NCI-H146 treated with DMSO at 0.1 percent for 48 hours (cell line): ENCODE results near the gene PRMT3.
"Not testable (repeated sequence)": the region's sequence is repeated elsewhere in the genome, so short reads cannot be mapped to it uniquely, and the experiment has no call there.

Source experiments
- DNase-seq: peaks from one replicate; lab custom pipeline; 2025; ENCODE audit not compliant: unreplicated experiment; lab: John Stamatoyannopoulos, UW

The PRMT3 gene

GRCh38 chr11:20453657-20454316 is 66.3 kb downstream of the PRMT3 start:
- DNase-seq = no peak

DNA sequence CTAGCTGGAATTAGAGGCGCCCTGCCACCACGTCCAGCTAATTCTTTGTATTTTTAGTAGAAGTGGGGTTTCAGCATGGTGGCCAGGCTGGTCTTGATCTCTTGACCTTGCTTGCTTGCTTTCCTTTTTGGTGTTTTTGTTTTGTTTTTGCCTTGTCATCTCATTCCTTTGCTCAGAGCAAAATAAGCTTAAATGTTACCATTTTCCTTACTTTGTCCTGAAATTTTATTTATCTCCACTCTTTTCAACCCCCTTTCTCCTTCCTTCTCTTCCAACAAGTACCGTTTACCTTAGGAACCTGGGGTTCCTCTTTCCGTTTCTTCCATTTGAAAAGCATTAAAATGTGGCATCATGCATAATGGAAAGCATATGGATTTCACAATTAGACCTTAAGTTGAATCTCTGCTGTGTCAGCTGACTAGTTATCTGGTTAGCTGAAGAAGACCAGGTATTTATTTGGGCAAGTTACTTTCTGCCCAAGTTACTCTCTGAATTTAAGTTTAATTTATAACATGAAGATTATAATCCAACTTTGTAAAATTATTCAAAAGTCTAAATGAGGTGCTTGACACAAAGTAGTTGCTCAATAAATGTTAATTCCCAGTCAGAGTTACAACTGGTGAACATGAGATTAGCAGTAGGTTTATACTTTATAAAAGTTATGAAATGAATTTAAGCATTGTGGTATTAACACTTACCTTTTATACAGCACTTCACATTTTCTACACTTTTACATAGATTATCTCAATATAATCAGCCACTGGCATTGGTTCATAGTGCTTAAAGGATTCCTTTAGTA is 69.7 kb downstream of the PRMT3 start:
- no peak for DNase-seq

- no peak for DNase-seq
Measured at GRCh38 chr11:20457934-20458680, 70.6 kb downstream of the PRMT3 start.

DNA sequence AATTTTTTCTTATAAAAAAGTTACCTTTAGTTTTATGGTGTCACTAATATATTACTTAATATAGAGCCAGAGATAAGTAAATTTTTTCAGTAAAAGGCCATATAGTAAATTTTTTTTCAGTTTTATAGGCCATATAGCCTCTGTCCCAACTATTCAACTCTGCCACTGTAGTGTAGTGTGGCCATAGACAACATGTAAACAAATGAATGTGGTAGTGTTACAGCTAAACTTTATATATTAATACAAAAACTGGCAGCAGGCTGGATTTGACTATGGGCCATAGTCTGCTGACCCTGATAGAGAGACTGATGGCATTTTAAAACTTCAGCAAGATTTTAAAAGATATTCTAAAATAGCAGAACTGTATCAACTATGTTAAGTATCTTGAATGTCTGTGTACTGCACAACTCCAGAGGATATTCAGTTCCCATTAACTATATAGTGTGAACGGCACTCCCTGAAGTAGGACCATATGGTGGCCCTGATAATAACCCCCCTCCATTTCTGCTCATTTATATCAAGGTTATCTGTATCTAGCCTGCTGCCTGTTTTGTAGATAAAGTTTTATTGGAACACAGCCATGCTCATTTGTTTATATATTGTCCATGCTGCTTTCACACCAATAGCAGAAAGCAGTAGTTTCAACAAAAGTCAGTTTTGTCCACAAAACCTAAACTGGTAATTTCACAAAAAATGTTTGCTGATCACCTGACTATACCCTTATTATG is 71.6 kb downstream of the PRMT3 start:
- no peak for DNase-seq

GRCh38 chr11:20459865-20460264 is 72.3 kb downstream of the PRMT3 start:
- DNase-seq = no peak

DNA sequence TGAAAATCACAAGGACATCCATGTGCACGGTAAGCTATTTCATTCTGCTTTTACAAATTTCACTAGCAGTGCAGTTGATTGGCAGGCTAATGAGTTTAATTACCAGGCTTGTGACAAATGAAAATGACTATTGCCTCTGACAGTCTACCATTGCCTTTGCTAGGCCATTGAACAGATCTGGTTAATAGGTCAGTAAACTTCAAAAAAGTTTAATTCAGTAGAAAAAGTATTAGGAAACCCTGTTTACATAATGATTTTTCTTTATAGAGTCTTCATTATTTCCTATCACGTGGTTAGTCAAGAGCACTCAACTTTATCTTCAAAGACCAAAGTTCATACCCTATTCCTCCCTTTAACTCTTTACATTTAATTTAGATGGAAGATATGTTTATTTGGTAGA is 77.0 kb downstream of the PRMT3 start:
- DNase-seq = no peak

- DNase-seq = no peak
Measured at GRCh38 chr11:20467487-20468185, 80.1 kb downstream of the PRMT3 start.

GRCh38 chr11:20470348-20470747 is 82.8 kb downstream of the PRMT3 start:
- DNase-seq = no peak

DNA sequence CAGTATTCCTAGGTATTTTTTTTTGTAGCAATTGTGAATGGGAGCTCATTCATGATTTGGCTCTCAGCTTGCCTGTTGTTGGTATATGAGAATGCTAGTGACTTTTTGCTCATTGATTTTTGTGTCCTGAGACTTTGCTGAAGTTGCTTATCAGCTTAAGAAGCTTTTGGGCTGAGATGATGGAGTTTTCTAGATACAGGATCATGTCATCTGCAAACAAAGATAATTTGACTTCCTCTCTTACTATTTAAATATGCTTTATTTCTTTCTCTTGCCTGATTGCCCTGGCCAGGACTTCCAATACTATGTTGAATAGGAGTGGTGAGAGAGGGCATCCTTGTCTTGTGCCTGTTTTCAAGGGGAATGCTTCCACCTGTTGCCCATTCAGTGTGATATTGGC is 84.4 kb downstream of the PRMT3 start:
- not testable (repeated sequence) for DNase-seq

GRCh38 chr11:20474176-20474881 is 86.8 kb downstream of the PRMT3 start:
- DNase-seq = no peak

DNA sequence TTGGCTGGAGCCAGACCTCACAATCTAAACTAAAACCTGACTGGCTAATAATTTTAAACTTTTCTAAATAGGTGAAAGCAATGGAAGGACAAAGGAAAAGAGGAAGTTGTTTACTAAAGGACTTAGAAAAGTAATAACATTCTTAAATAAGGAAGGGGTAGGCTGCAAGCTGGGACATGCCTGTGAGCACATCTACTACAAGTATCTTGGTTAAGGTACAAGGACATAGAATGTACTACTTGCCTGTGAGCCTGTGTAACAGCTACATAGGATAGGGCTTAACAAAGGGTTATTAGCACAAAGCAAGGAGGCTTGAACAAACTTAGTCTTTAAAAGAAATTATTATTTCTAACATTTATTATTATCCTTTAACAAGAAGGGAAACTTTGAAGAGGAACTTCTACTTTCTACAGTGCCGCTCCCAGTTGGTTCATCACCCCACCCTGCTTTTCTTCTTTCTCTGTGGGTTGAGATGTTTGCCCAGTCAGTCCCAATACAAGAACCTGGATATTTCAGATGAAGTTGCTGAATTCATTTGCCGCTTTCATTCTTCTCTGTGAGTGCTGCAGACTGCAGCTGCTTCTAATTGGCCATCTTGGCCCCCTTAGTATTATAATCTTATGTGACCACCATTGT is 87.5 kb downstream of the PRMT3 start:
- DNase-seq = no peak

GRCh38 chr11:20477418-20478090 is 90.0 kb downstream of the PRMT3 start:
- DNase-seq = no peak

GRCh38 chr11:20479513-20479912 is 92.0 kb downstream of the PRMT3 start:
- DNase-seq = no peak

DNA sequence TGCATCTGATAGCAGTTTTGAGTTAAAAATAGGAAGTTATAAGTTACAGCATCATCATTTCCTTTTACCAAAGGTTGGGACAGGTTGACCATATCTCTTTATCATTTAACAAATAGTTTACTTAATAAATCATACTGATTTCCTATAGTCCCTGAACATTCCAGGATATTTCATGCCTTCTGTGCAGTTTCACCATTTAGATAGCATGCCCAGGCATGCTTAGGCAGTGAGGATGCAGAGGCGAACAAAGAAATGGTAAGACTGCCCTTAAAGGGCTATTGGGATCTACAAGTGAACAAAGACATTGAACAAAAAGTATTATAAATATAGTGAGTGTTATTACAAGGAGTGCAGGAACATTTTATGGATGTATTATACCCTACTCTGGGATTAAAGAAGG is 96.4 kb downstream of the PRMT3 start:
- no peak for DNase-seq

GRCh38 chr11:20484416-20484815 is 96.9 kb downstream of the PRMT3 start:
- DNase-seq = not testable (repeated sequence)

- peak; percentile 97 for DNase-seq
Measured at GRCh38 chr11:20488352-20488751, 100.8 kb downstream of the PRMT3 start.

DNA sequence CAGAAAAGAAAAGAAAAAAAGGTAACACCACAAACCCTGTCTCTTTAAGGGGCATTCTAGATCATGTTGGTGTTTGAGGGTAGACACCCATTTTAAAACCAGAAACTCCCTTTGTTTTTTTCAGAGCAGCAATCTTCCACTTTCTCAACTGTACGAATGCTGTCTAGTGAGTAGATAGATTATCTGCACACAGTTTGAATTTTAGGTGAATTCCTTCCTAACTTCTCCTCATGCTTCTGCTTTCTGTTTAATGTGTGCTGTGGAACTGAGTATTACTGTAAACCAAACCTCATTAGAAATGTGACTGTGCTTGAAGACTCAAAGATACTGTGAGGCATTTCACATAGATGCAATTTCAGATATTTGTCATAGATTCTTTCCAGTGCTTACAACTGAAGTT is 102.4 kb downstream of the PRMT3 start:
- DNase-seq = no peak

GRCh38 chr11:20493340-20493739 is 105.8 kb downstream of the PRMT3 start:
- DNase-seq = no peak
